Activated naive CD8-positive, alpha-beta T cell (primary cell): ENCODE measurements around the gene CACYBP.

Source experiments
- H3K27ac Mint-ChIP-seq: one replicate; pipeline ENCODE4 v1.8.0; 2021; ENCODE audit warnings: mixed read lengths
- H3K27me3 Mint-ChIP-seq: one replicate; pipeline ENCODE4 v1.8.0; 2021; ENCODE audit warnings: mixed read lengths
- H3K36me3 Mint-ChIP-seq: one replicate; pipeline ENCODE4 v1.8.0; 2021; ENCODE audit warnings: mixed read lengths
- H3K4me1 Mint-ChIP-seq: one replicate; pipeline ENCODE4 v1.8.0; 2021; ENCODE audit warnings: low read depth, mixed read lengths
- H3K4me3 Mint-ChIP-seq: one replicate; pipeline ENCODE4 v1.8.0; 2021; ENCODE audit warnings: mild to moderate bottlenecking, mixed read lengths
- H3K9me3 Mint-ChIP-seq: one replicate; pipeline ENCODE4 v1.8.0; 2021; ENCODE audit warnings: low read depth, mixed read lengths

CACYBP gene

GRCh38 chr1:175050992-175051391 is 51.2 kb downstream of the CACYBP start:
- Mint-ChIP-seq H3K36me3 (peaks cover 2% of the 10 kb centered on the region), H3K27ac (no peak overlapping the region), H3K9me3 (no peaks in the 10 kb centered on the region), H3K4me1 (no peaks in the 10 kb centered on the region), H3K27me3 (peaks cover 25% of the 10 kb centered on the region), H3K4me3 (no peak overlapping the region)

GRCh38 chr1:175054736-175055135 is 55.0 kb downstream of the CACYBP start:
- Mint-ChIP-seq H3K27ac (no peak overlapping the region), H3K27me3 (peaks cover 12% of the 10 kb centered on the region), H3K4me1 (no peaks in the 10 kb centered on the region), H3K4me3 (no peak overlapping the region), H3K36me3 (no peaks in the 10 kb centered on the region), H3K9me3 (no peaks in the 10 kb centered on the region)
